ENCODE data around the gene SLC27A4. TPM values are rescaled to one million over a fixed set of nuclear protein-coding genes. Genes with fewer than 3 reads are reported as not detected.

Gene SLC27A4
- total RNA-seq, 6 experiments from 2014 or later, result 15.8 to 97.3 (median 24.1) TPM

DNA sequence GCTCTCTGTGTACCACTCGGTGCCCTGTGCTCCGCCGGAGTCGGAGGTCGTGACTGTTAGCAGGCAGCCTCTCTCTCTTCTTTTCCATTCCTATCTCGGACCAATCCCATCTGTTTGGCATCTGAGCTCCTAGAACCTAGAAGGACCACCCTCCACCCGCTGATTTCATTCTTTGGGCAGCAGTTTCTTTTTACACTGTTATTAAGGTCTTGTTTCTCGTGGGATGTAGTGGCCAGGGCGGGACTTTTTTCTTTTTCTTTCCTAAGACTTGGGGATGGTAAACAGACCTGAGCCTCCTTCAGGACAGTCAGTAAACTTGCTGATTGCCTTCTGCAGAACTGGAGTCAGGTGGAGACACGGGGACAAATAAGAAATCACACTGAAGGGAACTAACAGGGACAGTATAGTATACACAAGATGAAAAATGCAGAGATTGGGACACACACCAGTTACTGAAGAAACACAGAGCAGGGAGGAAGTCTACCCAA, 31.3 kb downstream of the SLC27A4 start:
- H3K4me3 ChIP-seq, result peak overlapping the region; percentile 91 to 100 (median 99)
- no peak for ATAC-seq
- DNase-seq, result no peak
- TF ChIP-seq POLR2A (IDR thresholded peaks at IDR 0.05), result no peak
- TF ChIP-seq, protein P1, sequence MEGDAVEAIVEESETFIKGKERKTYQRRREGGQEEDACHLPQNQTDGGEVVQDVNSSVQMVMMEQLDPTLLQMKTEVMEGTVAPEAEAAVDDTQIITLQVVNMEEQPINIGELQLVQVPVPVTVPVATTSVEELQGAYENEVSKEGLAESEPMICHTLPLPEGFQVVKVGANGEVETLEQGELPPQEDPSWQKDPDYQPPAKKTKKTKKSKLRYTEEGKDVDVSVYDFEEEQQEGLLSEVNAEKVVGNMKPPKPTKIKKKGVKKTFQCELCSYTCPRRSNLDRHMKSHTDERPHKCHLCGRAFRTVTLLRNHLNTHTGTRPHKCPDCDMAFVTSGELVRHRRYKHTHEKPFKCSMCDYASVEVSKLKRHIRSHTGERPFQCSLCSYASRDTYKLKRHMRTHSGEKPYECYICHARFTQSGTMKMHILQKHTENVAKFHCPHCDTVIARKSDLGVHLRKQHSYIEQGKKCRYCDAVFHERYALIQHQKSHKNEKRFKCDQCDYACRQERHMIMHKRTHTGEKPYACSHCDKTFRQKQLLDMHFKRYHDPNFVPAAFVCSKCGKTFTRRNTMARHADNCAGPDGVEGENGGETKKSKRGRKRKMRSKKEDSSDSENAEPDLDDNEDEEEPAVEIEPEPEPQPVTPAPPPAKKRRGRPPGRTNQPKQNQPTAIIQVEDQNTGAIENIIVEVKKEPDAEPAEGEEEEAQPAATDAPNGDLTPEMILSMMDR (IDR thresholded peaks at IDR 0.05), result no peak
- 0% methylated on average over 8 of the region's 10 CpGs for WGBS (ENCODE audit: insufficient coverage, low coverage, low lambda C conversion rate, missing lambda C conversion rate)
- H3K4me1 ChIP-seq, result peaks cover 0 to 13% (median 3%) of the 10 kb centered on the region in 4 donors
- H3K9me3 ChIP-seq, result no peaks in the 10 kb centered on the region
- peak overlapping the region; percentile 23 to 80 (median 48) for H3K27ac ChIP-seq
- no peaks in the 10 kb centered on the region for H3K36me3 ChIP-seq
- no peaks in the 10 kb centered on the region for H3K27me3 ChIP-seq
- intact Hi-C loops (cut with DNase I), result no loop called here

DNA sequence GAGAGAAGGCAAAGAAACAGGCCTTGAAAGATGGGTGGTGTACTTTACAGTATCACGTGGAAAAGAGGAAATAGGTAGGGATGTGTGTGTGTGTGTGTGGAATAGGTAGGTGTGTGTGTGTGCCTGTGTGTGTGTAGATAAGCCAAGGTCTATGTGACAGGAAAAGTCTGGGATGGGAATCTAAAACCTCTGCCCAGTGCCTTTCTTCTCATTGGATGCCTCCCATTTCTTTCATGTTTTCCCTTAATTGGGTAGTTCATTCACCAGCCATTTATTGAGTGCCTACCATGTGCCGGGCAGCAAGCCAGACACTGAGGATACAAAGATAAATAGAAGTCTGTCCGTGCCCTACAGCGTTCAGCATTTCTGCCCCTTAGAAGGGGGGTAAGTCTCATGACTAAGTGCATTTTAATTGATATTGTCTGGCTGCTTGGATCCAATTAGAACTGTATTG, 31.9 kb downstream of the SLC27A4 start:
- intact Hi-C loops (cut with DNase I), result no loop called here
- Histone ChIP-seq H3K36me3 (no peaks in the 10 kb centered on the region), H3K27me3 (no peaks in the 10 kb centered on the region), H3K9me3 (no peaks in the 10 kb centered on the region), H3K4me3 (peak overlapping the region; percentile 91 to 100 (median 99)), H3K27ac (no peak overlapping the region), H3K4me1 (peaks cover 0 to 13% (median 3%) of the 10 kb centered on the region in 4 donors)
- no peak for ATAC-seq
- 26% methylated on average over 4 of the region's 4 CpGs for WGBS (ENCODE audit: insufficient coverage, low coverage, low lambda C conversion rate, missing lambda C conversion rate)
- TF ChIP-seq POLR2A (IDR thresholded peaks at IDR 0.05), result no peak
- TF ChIP-seq, protein P1 (IDR thresholded peaks at IDR 0.05), result no peak
- DNase-seq, result no peak

DNA sequence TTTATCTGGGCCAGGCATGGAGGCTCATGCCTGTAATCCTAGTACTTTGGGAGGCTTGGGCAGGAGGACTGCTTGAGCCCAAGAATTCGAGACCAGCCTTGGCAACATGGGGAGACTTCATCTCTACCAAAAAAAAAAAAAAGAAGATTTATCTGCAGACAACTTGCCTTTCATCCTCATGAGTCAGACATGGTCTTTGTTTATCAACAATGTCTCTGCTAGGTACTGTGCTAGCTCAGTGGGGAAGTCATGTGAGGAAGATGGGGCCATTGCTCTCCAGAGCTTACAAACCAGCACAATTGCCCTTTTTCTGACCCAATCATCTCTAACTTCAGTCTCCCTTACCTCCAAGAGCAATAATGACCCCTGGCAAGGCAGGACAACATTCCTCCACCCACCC, 32.5 kb downstream of the SLC27A4 start:
- DNase-seq (no peak), ATAC-seq (no peak)
- H3K27ac ChIP-seq, result no peak overlapping the region
- H3K9me3 ChIP-seq, result no peaks in the 10 kb centered on the region
- H3K27me3 ChIP-seq, result no peaks in the 10 kb centered on the region
- H3K36me3 ChIP-seq, result peaks cover 0 to 1% (median 0%) of the 10 kb centered on the region in 4 donors
- no peak overlapping the region for H3K4me3 ChIP-seq
- no CpG with 5 or more reads among the region's 1 CpG for WGBS (ENCODE audit: insufficient coverage, low coverage, low lambda C conversion rate, missing lambda C conversion rate)
- H3K4me1 ChIP-seq, result peaks cover 0 to 13% (median 3%) of the 10 kb centered on the region in 4 donors
- intact Hi-C loops (cut with DNase I), result no loop called here
- TF ChIP-seq, protein P1 (IDR thresholded peaks at IDR 0.05), result no peak
- TF ChIP-seq POLR2A (IDR thresholded peaks at IDR 0.05), result no peak

DNA sequence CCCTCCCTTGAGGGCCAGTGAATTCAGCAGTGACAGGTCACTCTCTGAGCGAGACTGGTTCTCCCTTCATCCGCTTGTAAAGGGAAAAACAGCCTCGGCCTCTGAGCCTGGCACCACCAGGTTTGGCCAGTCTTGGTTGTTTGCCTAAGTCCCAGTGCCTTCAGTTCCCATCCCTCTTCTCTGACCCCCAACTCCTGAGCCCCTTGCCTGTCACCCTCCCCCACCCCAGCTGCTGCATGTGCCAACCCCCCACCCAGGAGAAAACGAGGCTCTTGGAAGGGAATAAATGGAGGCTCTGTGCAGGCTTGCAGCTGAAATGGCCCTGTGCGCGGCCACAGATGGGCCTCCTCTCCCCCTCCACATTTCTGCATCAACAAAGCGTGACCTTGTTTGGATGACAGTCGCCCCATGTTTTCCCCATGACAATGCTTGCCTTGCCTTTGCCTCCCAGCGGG, 33.9 kb downstream of the SLC27A4 start:
- TF ChIP-seq, protein P1 (IDR thresholded peaks at IDR 0.05), result no peak
- TF ChIP-seq POLR2A (IDR thresholded peaks at IDR 0.05), result no peak
- H3K4me1 ChIP-seq, result peaks cover 0 to 13% (median 3%) of the 10 kb centered on the region in 4 donors
- peaks cover 0 to 4% (median 3%) of the 10 kb centered on the region in 4 donors for H3K36me3 ChIP-seq
- DNase-seq (no peak), ATAC-seq (no peak)
- WGBS (ENCODE audit: insufficient coverage, low coverage, low lambda C conversion rate, missing lambda C conversion rate), result 86% methylated on average over 8 of the region's 9 CpGs
- H3K4me3 ChIP-seq, result no peak overlapping the region
- H3K27me3 ChIP-seq, result no peaks in the 10 kb centered on the region
- intact Hi-C loops (cut with DNase I), result no loop called here
- no peak overlapping the region for H3K27ac ChIP-seq
- H3K9me3 ChIP-seq, result no peaks in the 10 kb centered on the region
